Activated CD4-positive, CD25-positive, alpha-beta regulatory T cell treated with anti-CD3 and anti-CD28 coated beads, Interleukin-2, amount 50 U/mL, for 24 hours (primary cell): ENCODE data around the gene FTH1.

Experiments used
- ATAC-seq, 2 donors: fragments of 150-1000 bp; cut with Tn5 transposase; one replicate each; pipeline ENCODE4 v1.10.0; 2021; ENCODE audit warnings: mild to moderate bottlenecking in 1 of 2, moderate library complexity in 1 of 2

FTH1 gene

DNA sequence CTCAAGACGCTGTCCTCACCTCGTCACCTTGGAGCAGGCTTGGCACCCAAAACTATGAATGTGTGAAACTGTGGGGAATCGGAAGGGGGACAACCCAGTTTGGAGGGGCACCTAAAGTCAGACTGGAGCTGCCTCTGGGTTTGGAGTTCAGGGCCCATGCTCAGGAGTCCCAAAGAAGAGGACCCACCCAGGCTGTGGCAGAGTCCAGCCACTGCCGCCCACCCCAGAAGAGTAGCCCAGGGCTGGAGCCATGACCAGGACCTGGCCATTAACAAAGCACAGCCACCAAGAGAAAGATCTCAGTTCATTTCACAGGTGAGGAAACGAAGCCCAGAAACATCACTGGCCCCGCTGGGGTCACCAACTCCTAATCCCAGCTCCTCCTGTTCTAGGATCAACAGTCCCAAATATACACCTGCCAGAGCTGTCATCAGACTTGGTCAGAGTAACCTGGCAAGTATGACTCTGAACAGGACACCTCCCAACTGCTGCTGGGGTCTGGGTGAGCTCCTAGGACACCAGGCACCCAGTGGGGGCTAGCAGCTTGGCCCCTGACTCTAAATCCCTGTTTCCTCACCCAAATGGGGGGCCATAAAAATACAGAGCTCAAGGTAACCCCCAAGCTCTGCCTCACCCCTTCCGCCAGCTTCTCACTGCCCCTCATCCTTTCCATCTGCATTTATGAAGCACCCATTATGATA, 52.8 kb downstream of the FTH1 start:
- ATAC-seq, result no peak
